ENCODE data around the gene HTT. TPM values are rescaled to one million over a fixed set of nuclear protein-coding genes. Genes with fewer than 3 reads are reported as not detected.

HTT gene
- total and polyA plus RNA-seq, 10 of the 15 experiments (the other 5 are each of a cell fraction or from before 2014, with no cell fraction given), result 3.3 to 113 (median 43.3) TPM

DNA sequence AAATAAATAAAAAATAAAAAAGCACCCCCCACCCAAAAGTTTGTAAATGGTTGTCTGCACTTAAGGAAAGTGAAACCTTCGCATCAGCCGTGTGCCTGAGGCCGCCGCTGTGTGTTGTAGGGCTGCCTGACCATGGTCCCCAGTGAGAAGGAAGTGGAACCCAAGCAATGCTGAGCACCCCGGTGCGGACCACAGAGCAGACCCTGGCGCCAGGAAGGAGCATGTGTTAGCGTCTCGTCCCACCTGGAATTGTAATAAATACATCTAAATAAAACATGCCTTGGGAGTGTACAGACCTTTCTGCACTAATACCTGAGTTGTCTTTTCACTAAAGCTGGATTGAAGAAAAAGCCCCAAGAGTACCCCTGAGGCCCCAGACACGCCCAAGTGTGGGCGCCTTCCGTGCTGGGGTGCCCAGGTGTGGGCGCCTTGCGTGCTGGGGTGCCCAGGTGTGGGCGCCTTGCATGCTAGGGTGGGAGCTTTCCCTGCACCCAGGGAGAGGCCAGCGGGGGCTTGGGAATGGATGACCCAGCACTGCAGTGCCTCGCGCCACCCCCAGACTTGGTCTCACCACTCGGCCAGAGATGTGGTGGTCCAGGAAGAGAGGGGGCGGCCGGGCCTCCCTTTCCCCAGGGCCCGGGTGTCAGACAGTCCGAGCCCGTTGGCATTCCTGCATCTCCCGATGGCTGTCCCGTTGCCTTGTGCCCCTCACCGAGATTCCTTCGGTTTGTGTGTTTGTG is 33.9 kb upstream of the HTT start:
- ChIA-PET SMC1A (ENCODE audit: uncharacterized antibody, unreplicated experiment) (interaction anchor here (0.8 to 1.3 kb wide), 2 partner anchors 38 to 63 kb away, joined by 3 to 4 read pairs; no protein-coding TSS in a partner anchor), POLR2A (interaction anchor here (2.0 to 2.8 kb wide), 2 partner anchors 18 to 38 kb away, joined by 5 to 14 read pairs; no protein-coding TSS in a partner anchor), RAD21 (ENCODE audit: unreplicated experiment) (interaction anchor here (1.0 kb wide), 1 partner anchor 38 kb away, joined by 3 read pairs; no protein-coding TSS in a partner anchor), CTCF (interaction anchor here (1.2 to 5.8 kb wide), 3 partner anchors 13 to 66 kb away, joined by 6 to 54 read pairs (median 7); no protein-coding TSS in a partner anchor)
- Histone ChIP-seq H4K20me1 (ENCODE audit: control insufficient read depth, insufficient read depth) (no peaks in the 10 kb centered on the region; the same call in 1 of the 2 replicates), H3K4me3 (peak overlapping the region; percentile 85), H3K4me2 (ENCODE audit: control insufficient read depth, insufficient read depth) (peak overlapping the region; percentile 98), H3K4me1 (ENCODE audit: control insufficient read depth, insufficient read depth, low read length) (peaks cover 57% of the 10 kb centered on the region), H3K27ac (ENCODE audit: control insufficient read depth, insufficient read depth) (peak overlapping the region; percentile 95), H3K79me2 (ENCODE audit: control insufficient read depth, insufficient read depth, low read length) (peaks cover 12% of the 10 kb centered on the region), H3K9me3 (replicated peaks; ENCODE audit: control insufficient read depth, insufficient read depth, low read length) (peaks cover 5% of the 10 kb centered on the region; the same call in 2 of the 3 replicates), H3K9ac (ENCODE audit: control insufficient read depth, insufficient read depth, low read length) (peak overlapping the region; percentile 93), H3K27me3 (replicated peaks in 1 of 2; ENCODE audit: control insufficient read depth in 2 of 2, insufficient read depth in 2 of 2, low read length in 1 of 2) (no peaks in the 10 kb centered on the region), H2AFZ (ENCODE audit: control insufficient read depth, low read depth, low read length) (peak overlapping the region; percentile 89), H3K36me3 (ENCODE audit: control insufficient read depth in 2 of 2, insufficient read depth in 2 of 2, low read length in 1 of 2) (no peaks in the 10 kb centered on the region; a peak in 1 of 4 replicates)
- 1% methylated on average over 28 of the region's 28 CpGs for WGBS (ENCODE audit: insufficient coverage, insufficient replicate concordance, low lambda C conversion rate, missing lambda C conversion rate)
- peak; percentile 66 for ATAC-seq
- peak; percentile 80 for FAIRE-seq
- no peak for DNase-seq (ENCODE audit: low read depth, low spot score)
- in situ Hi-C loops (cut with MboI), result no loop called here
- intact Hi-C loops (cut with micrococcal nuclease; ENCODE audit: unreplicated experiment), result loop anchor here (2.0 to 10.0 kb wide), 2 partner anchors 78 to 276 kb away; partner anchors contain the start of genes GRK4 and NOP14
- BruUV-seq (replicated peaks), result TSS peak; percentile 82
- TF ChIP-seq BCL11A (IDR thresholded peaks at IDR 0.05; ENCODE audit: low read depth, low read length), result 0 out of 2 replicates have a peak, but pooled peaks have one; percentile 54
- peak; percentile 34 for TF ChIP-seq MEF2B (IDR thresholded peaks at IDR 0.05; ENCODE audit: partially characterized antibody, poor library complexity, severe bottlenecking)
- TF ChIP-seq POLR2A (IDR thresholded peaks at IDR 0.05; ENCODE audit: low read depth, low read length), result peak; percentile 64; the same call in 1 of the 2 replicates
- TF ChIP-seq ZNF384 (IDR thresholded peaks at IDR 0.05; ENCODE audit: borderline replicate concordance, low read depth, low read length), result no peak
- 0 out of 2 replicates have a peak, but pooled peaks have one; percentile 32 for TF ChIP-seq ZBED1 (IDR thresholded peaks at IDR 0.05; ENCODE audit: borderline replicate concordance)
- TF ChIP-seq SRF (IDR thresholded peaks at IDR 0.05; ENCODE audit: low read depth in 2 of 2, low read length in 2 of 2), result 0 out of 4 replicates have a peak, but pooled peaks of 1 of the 2 experiments have one; percentile 5
- TF ChIP-seq, protein P1, sequence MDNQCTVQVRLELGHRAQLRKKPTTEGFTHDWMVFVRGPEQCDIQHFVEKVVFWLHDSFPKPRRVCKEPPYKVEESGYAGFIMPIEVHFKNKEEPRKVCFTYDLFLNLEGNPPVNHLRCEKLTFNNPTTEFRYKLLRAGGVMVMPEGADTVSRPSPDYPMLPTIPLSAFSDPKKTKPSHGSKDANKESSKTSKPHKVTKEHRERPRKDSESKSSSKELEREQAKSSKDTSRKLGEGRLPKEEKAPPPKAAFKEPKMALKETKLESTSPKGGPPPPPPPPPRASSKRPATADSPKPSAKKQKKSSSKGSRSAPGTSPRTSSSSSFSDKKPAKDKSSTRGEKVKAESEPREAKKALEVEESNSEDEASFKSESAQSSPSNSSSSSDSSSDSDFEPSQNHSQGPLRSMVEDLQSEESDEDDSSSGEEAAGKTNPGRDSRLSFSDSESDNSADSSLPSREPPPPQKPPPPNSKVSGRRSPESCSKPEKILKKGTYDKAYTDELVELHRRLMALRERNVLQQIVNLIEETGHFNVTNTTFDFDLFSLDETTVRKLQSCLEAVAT (IDR thresholded peaks at IDR 0.05), result no peak
- TF ChIP-seq, protein P2, sequence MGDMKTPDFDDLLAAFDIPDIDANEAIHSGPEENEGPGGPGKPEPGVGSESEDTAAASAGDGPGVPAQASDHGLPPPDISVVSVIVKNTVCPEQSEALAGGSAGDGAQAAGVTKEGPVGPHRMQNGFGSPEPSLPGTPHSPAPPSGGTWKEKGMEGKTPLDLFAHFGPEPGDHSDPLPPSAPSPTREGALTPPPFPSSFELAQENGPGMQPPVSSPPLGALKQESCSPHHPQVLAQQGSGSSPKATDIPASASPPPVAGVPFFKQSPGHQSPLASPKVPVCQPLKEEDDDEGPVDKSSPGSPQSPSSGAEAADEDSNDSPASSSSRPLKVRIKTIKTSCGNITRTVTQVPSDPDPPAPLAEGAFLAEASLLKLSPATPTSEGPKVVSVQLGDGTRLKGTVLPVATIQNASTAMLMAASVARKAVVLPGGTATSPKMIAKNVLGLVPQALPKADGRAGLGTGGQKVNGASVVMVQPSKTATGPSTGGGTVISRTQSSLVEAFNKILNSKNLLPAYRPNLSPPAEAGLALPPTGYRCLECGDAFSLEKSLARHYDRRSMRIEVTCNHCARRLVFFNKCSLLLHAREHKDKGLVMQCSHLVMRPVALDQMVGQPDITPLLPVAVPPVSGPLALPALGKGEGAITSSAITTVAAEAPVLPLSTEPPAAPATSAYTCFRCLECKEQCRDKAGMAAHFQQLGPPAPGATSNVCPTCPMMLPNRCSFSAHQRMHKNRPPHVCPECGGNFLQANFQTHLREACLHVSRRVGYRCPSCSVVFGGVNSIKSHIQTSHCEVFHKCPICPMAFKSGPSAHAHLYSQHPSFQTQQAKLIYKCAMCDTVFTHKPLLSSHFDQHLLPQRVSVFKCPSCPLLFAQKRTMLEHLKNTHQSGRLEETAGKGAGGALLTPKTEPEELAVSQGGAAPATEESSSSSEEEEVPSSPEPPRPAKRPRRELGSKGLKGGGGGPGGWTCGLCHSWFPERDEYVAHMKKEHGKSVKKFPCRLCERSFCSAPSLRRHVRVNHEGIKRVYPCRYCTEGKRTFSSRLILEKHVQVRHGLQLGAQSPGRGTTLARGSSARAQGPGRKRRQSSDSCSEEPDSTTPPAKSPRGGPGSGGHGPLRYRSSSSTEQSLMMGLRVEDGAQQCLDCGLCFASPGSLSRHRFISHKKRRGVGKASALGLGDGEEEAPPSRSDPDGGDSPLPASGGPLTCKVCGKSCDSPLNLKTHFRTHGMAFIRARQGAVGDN (IDR thresholded peaks at IDR 0.05), result 0 out of 2 replicates have a peak, but pooled peaks have one; percentile 38
- 0 out of 2 replicates have a peak, but pooled peaks have one; percentile 30 for TF ChIP-seq CREM (IDR thresholded peaks at IDR 0.05; ENCODE audit: low read depth)
- no peak for TF ChIP-seq NFYB (IDR thresholded peaks at IDR 0.05; ENCODE audit: insufficient read depth, low read depth, low read length)
- TF ChIP-seq, protein P3, sequence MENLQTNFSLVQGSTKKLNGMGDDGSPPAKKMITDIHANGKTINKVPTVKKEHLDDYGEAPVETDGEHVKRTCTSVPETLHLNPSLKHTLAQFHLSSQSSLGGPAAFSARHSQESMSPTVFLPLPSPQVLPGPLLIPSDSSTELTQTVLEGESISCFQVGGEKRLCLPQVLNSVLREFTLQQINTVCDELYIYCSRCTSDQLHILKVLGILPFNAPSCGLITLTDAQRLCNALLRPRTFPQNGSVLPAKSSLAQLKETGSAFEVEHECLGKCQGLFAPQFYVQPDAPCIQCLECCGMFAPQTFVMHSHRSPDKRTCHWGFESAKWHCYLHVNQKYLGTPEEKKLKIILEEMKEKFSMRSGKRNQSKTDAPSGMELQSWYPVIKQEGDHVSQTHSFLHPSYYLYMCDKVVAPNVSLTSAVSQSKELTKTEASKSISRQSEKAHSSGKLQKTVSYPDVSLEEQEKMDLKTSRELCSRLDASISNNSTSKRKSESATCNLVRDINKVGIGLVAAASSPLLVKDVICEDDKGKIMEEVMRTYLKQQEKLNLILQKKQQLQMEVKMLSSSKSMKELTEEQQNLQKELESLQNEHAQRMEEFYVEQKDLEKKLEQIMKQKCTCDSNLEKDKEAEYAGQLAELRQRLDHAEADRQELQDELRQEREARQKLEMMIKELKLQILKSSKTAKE (IDR thresholded peaks at IDR 0.05; ENCODE audit: low read depth, poor library complexity, severe bottlenecking), result peak; percentile 43
- no peak for TF ChIP-seq CHD4 (IDR thresholded peaks at IDR 0.05)
- no peak for TF ChIP-seq EP300 (IDR thresholded peaks at IDR 0.05; ENCODE audit: borderline replicate concordance in 1 of 2, control insufficient read depth in 1 of 2, low read depth in 2 of 2, low read length in 2 of 2)
- no peak for TF ChIP-seq IRF4 (IDR thresholded peaks at IDR 0.05; ENCODE audit: low read depth, low read length)
- peak; percentile 25; the same call in 1 of the 2 replicates for TF ChIP-seq NBN (IDR thresholded peaks at IDR 0.05)

Data from GM12878 (cell line).